Activated T-cell treated with anti-CD3 and anti-CD28 coated beads for 24 hours (primary cell): ENCODE measurements around the gene PP2D1.
A peak's percentile ranks its signal among the peaks of the same experiment; 100 is the strongest.
"Not testable (repeated sequence)": the region's sequence is repeated elsewhere in the genome, so short reads cannot be mapped to it uniquely, and the experiment has no call there.

Experiments
- DNase-seq: peaks from one replicate; pipeline ENCODE4 v3.0.0-alpha.2; 2020; ENCODE audit warnings: low read depth

Gene PP2D1

DNA sequence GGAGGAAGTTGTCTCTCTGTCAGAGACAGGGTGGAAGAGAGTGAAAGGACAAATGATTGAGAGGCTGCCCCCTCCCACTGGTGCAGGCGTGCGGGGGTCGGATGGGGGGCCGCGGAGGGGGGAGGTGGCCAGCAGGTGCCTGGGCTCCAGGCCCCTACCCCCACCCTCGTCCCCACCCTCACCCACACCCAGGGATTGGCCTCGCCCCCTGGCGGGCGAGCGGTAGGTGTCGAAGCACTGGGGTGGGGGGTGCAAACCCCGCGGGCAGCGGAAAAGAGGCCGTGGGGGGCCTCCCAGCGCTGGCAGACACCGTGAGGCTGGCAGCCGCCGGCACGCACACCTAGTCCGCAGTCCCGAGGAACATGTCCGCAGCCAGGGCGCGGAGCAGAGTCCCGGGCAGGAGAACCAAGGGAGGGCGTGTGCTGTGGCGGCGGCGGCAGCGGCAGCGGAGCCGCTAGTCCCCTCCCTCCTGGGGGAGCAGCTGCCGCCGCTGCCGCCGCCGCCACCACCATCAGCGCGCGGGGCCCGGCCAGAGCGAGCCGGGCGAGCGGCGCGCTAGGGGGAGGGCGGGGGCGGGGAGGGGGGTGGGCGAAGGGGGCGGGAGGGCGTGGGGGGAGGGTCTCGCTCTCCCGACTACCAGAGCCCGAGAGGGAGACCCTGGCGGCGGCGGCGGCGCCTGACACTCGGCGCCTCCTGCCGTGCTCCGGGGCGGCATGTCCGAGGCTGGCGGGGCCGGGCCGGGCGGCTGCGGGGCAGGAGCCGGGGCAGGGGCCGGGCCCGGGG, 27.9 kb upstream of the PP2D1 start, which contains the start of gene KAT2B:
Gene KAT2B, plus strand, starts transcription at position 682 of the 783 bp plus-strand sequence. Its CDS starts 32 bp downstream, at position 714.
- peak; percentile 79 for DNase-seq

DNA sequence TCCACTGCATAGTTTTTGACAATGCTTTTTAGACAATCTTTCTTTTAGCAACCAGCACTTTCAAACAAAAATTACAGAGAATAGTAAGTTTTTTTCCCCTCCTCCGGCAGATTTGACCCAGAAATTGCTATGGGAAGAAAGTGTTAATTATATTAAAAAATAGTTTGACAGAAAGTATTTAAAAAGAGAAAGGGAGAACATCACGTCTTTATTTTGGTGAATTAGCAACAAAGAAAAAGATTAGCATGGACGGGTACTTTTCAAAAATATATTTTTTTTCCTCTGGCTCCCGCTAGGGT, 27.4 kb upstream of the PP2D1 start:
- no peak for DNase-seq

- DNase-seq, result no peak
Measured at GRCh38 chr3:20038699-20039465, 26.8 kb upstream of the PP2D1 start.

- no peak for DNase-seq
Measured at GRCh38 chr3:20037255-20037996, 25.4 kb upstream of the PP2D1 start.

GRCh38 chr3:20035019-20035418, 23.0 kb upstream of the PP2D1 start:
- no peak for DNase-seq

GRCh38 chr3:20031939-20032338, 19.9 kb upstream of the PP2D1 start:
- DNase-seq, result not testable (repeated sequence)

- no peak for DNase-seq
Measured at GRCh38 chr3:20028905-20029331, 16.9 kb upstream of the PP2D1 start.

DNA sequence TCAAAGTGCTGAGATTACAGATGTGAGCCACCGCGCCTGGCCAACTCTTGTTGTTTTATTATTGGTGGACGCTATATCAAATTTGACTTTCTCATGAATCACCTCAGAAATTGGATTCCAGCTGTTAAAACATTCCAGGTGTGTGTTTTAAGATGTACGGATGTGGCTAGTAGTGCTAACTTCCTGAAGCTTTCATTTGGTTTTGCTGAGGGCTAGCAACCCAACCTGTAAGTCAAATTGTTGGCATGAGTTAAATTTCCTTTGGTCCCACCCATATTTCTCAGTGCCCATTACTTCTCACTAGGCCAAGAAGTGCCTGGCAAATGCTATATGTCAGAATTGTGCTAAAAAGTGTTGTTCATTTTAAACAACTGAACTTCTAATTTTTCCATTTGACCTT, 15.1 kb upstream of the PP2D1 start:
- DNase-seq, result no peak

DNA sequence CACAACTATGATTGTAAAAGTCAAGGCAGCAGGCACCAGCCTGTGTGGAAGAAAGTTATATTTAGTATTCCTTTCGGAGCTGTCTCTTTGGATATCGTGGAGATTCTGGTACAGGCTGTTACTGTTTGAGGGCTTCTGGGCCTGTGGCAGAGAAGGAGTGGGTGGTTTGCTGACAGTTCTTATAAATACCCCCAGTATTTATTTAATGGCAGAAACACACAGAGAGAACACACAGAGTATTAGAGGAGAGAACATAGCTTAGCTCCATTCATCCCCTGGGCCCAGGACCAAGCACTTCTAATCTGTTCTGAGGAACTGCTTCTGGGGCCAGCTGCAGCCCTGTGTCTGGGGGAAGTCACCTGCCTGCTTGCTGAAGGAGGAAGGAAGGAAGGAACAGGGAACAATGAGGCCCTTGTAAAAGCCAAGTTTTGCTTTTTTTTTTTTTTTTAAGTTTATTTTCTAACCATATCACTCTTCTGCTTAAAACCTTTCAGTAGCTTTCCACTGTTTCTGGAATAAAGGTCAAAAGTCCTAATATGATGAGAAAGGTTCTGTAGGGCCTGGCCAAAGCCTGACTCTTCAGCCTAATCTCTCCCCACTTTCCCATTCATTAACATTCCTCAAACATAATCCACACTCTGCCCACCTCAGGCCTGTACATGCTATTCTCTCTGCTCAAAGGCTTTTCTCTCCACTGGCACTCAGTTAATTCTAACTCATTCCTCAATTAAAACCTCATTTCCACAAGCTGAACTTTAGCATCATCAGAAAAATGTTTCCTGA, 11.8 kb upstream of the PP2D1 start:
- no peak for DNase-seq

DNA sequence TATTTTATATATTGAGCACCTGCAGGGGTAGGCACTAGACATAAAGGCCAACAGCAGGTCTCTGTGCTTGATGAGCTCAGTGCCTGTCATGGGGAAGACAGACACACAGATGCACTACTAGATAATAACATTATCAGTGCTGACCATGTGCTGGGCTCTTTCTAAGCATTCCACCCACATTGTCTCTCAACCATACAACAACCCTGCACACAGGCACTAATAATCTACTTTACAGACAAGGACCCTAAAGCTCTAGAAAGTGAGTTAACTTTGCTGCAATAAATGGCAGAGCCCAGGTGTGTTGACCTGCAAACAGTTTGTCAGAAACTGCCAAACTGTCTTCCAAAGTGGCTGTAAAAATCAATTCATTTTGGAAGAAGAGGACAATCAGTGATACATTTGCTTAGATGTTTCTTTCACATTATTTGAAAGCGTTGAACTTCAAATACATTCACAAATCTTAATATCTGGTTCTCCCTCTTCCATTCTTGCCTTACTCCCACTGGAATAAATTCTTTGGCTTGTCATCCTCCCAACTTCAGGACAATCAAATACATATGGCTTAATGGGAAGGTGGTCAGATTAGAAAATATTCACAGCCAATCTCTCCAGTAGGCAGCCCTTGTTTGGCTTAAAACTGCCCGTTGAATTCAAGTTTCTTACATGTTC, 11.0 kb upstream of the PP2D1 start:
- no peak for DNase-seq

DNA sequence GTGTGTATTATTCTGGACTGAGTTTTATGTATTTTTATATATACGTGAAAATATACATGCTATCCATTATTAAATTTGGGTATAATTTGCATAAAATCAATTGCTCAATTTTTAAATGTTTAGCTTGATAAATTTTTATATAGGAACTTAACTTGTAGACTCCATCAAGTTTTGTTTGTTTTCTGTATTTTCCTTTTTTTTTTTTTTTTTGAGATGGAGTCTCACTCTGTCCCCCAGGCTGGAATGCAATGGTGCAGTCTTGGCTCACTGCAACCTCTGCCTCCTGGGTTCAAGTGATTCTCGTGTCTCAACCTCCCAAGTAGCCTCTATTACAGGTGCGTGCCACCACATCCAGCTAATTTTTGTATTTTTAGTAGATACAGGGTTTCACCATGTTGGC, 4.0 kb upstream of the PP2D1 start:
- not testable (repeated sequence) for DNase-seq

DNA sequence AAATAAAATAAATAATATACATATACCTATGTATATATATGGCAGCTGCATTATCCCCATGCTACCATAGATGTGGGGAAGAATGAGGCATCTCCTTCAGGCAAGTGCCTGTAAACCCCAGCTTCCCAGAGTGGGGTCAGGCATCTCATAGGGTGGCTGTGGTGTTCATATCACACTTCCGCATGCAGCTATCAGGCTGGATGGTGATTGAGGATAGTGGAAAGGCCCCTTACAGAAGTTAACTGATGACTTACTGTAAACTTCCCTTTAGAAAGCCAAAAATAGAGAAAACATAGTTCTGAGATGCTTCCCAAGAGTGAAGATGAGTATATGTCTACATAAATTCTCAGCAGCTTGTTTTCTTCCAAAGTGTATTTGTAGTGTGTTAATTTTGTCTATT, 3.5 kb upstream of the PP2D1 start:
- DNase-seq, result no peak

- no peak for DNase-seq
Measured at GRCh38 chr3:20013396-20013795, 1.3 kb upstream of the PP2D1 start.

GRCh38 chr3:20008646-20009045, 3.4 kb downstream of the PP2D1 start:
- no peak for DNase-seq

DNA sequence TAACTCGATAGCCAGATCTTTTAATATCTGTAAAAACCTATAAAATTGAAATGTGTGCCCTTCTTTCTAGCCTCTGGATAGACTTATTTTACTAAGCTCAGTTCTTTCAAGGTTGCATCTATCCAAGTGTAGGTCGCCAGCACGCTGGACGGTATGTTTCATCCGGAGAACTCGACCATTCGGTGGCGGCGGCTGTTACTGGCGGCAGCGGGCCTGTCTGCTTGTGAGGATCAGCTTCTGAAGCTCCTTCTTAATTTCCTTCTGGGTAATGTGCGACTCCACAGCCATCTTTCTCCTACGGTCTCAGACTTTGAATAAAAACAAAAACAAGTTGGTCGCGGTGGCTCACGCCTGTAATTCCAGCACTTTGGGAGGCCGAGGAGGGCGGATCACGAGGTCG, 4.1 kb downstream of the PP2D1 start:
- DNase-seq, result no peak

GRCh38 chr3:20001932-20002331, 10.1 kb downstream of the PP2D1 start:
- no peak for DNase-seq

DNA sequence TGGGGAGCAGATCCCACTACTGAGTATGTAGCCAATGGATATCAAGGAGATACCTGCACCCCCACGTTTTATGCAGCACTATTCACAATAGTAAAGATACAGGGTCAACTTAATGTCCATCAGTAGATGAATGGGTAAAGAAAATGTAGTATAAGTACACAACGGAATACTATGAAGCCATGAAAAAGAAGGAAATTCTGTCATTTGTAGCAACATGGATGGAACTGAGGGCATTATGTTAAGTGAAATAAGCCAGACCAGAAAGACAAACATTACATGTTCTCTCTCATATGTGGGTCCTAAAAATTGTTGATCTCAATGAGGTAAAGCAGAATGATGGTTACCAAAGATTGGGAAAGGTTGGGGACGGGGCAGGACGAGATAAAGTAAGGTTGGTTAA, 14.6 kb downstream of the PP2D1 start:
- DNase-seq, result no peak

GRCh38 chr3:19994796-19995195, 17.3 kb downstream of the PP2D1 start:
- no peak for DNase-seq

GRCh38 chr3:19988904-19989303, 23.2 kb downstream of the PP2D1 start:
- not testable (repeated sequence) for DNase-seq

GRCh38 chr3:19972054-19972453, 40.0 kb downstream of the PP2D1 start:
- no peak for DNase-seq

GRCh38 chr3:19970327-19970726, 41.7 kb downstream of the PP2D1 start:
- DNase-seq, result no peak
